Effector memory CD8-positive, alpha-beta T cell (primary cell): Measurements from ENCODE around the gene ABR.
A peak's percentile ranks its signal among the peaks of the same experiment; 100 is the strongest.
"Not testable (repeated sequence)": the region's sequence is repeated elsewhere in the genome, so short reads cannot be mapped to it uniquely, and the experiment has no call there.

Experiments
- ATAC-seq: fragments of 150-1000 bp; cut with Tn5 transposase; replicated peaks from 2 replicates; pipeline ENCODE4 v1.10.0; 2021; ENCODE audit warnings: mild to moderate bottlenecking, moderate library complexity
- DNase-seq, 3 experiments: peaks; one replicate each; pipeline ENCODE4 v3.0.0; 2021
- H3K27ac Mint-ChIP-seq, 2 donors: one replicate each; pipeline ENCODE4 v1.8.0; 2022; ENCODE audit warnings: mild to moderate bottlenecking in 2 of 2, mixed read lengths in 2 of 2, moderate library complexity in 2 of 2
- H3K27me3 Mint-ChIP-seq, 2 donors: one replicate each; pipeline ENCODE4 v1.8.0; 2022; ENCODE audit warnings: mixed read lengths in 2 of 2
- H3K36me3 Mint-ChIP-seq: one replicate; pipeline ENCODE4 v1.8.0; 2022; ENCODE audit warnings: mild to moderate bottlenecking, moderate library complexity, mixed read lengths; ENCODE audit not compliant: insufficient read depth
- H3K4me1 Mint-ChIP-seq, 2 donors: one replicate each; pipeline ENCODE4 v1.8.0; 2022; ENCODE audit warnings: low read depth in 2 of 2, mixed read lengths in 2 of 2
- H3K4me3 Mint-ChIP-seq, 2 donors: one replicate each; pipeline ENCODE4 v1.8.0; 2022; ENCODE audit warnings: mild to moderate bottlenecking in 2 of 2, mixed read lengths in 2 of 2, moderate library complexity in 2 of 2
- H3K9me3 Mint-ChIP-seq, 2 donors: one replicate each; pipeline ENCODE4 v1.8.0; 2022; ENCODE audit warnings: mixed read lengths in 2 of 2

Gene ABR

GRCh38 chr17:1160591-1161390, 19.0 kb downstream of the ABR start:
- no peaks in the 10 kb centered on the region for H3K36me3 Mint-ChIP-seq
- no peak overlapping the region for H3K4me3 Mint-ChIP-seq
- H3K4me1 Mint-ChIP-seq: peaks cover 0 to 3% of the 10 kb centered on the region in 2 donors
- no peak for ATAC-seq
- H3K27ac Mint-ChIP-seq: no peak overlapping the region
- H3K9me3 Mint-ChIP-seq: no peaks in the 10 kb centered on the region
- DNase-seq: no peak
- no peaks in the 10 kb centered on the region for H3K27me3 Mint-ChIP-seq

- H3K4me1 Mint-ChIP-seq: peaks cover 0 to 3% of the 10 kb centered on the region in 2 donors
- ATAC-seq: no peak
Measured at GRCh38 chr17:1159431-1160180, 20.2 kb downstream of the ABR start.

GRCh38 chr17:1158879-1159278, 20.9 kb downstream of the ABR start:
- Mint-ChIP-seq H3K4me1 (peaks cover 0 to 3% of the 10 kb centered on the region in 2 donors), H3K27me3 (no peaks in the 10 kb centered on the region), H3K4me3 (no peak overlapping the region), H3K27ac (no peak overlapping the region), H3K9me3 (no peaks in the 10 kb centered on the region), H3K36me3 (no peaks in the 10 kb centered on the region)
- DNase-seq (no peak), ATAC-seq (no peak)

More at GRCh38 chr17:1159431-1160180, 20.2 kb downstream of the ABR start:
- DNase-seq: no peak
- H3K4me3 Mint-ChIP-seq: no peak overlapping the region
- H3K27me3 Mint-ChIP-seq: no peaks in the 10 kb centered on the region
- H3K9me3 Mint-ChIP-seq: no peaks in the 10 kb centered on the region
- H3K27ac Mint-ChIP-seq: no peak overlapping the region
- H3K36me3 Mint-ChIP-seq: no peaks in the 10 kb centered on the region

GRCh38 chr17:1156864-1157263, 22.9 kb downstream of the ABR start:
- DNase-seq (no peak), ATAC-seq (no peak)
- Mint-ChIP-seq H3K27me3 (no peaks in the 10 kb centered on the region), H3K9me3 (no peaks in the 10 kb centered on the region), H3K4me3 (no peak overlapping the region), H3K4me1 (peaks cover 0 to 3% of the 10 kb centered on the region in 2 donors), H3K27ac (no peak overlapping the region), H3K36me3 (peaks cover 1% of the 10 kb centered on the region)

GRCh38 chr17:1154704-1155103, 25.1 kb downstream of the ABR start:
- Mint-ChIP-seq H3K4me3 (no peak overlapping the region), H3K4me1 (no peaks in the 10 kb centered on the region), H3K27me3 (no peaks in the 10 kb centered on the region), H3K9me3 (no peaks in the 10 kb centered on the region), H3K27ac (peak overlapping the region in 1 of 2 donors; percentile 31), H3K36me3 (peaks cover 3% of the 10 kb centered on the region)
- DNase-seq: no peak
- ATAC-seq: no peak

GRCh38 chr17:1153795-1154546, 25.8 kb downstream of the ABR start:
- ATAC-seq (no peak), DNase-seq (no peak)
- Mint-ChIP-seq H3K27me3 (no peaks in the 10 kb centered on the region), H3K27ac (no peak overlapping the region), H3K36me3 (peaks cover 3% of the 10 kb centered on the region), H3K4me1 (no peaks in the 10 kb centered on the region), H3K9me3 (no peaks in the 10 kb centered on the region), H3K4me3 (no peak overlapping the region)

- H3K36me3 Mint-ChIP-seq, H3K27me3 Mint-ChIP-seq, ATAC-seq, H3K4me3 Mint-ChIP-seq, H3K27ac Mint-ChIP-seq, H3K4me1 Mint-ChIP-seq, H3K9me3 Mint-ChIP-seq, DNase-seq: not testable (repeated sequence)
Measured at GRCh38 chr17:1152582-1152981, 27.2 kb downstream of the ABR start.

- H3K27me3 Mint-ChIP-seq: no peaks in the 10 kb centered on the region
- H3K36me3 Mint-ChIP-seq: peaks cover 6% of the 10 kb centered on the region
- no peak overlapping the region for H3K27ac Mint-ChIP-seq
- H3K4me3 Mint-ChIP-seq: no peak overlapping the region
- H3K4me1 Mint-ChIP-seq: peaks cover 2 to 9% of the 10 kb centered on the region in 2 donors
- no peaks in the 10 kb centered on the region for H3K9me3 Mint-ChIP-seq
- no peak for ATAC-seq
- no peak for DNase-seq
Measured at GRCh38 chr17:1150863-1151600, 28.7 kb downstream of the ABR start.

DNA sequence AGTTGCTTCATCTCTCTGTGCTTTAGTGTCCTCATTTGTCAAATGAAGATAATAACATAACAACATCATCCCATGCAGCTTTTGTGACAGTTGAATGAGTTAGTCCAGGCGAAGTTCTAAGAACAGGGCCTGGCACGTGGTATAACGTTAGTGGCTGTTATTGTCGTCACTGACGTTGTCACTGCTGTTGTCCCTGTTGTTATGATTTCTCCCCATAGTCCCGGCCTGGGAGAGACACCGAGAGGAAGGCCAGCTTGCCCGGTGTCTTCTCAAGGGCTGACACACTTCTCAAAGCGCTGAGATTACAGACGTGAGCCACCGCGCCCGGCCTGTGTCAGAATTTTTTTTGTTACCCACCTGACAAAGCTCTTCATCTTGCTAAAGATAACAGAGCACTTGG, 29.9 kb downstream of the ABR start:
- H3K36me3 Mint-ChIP-seq: peaks cover 6% of the 10 kb centered on the region
- no peak overlapping the region for H3K27ac Mint-ChIP-seq
- ATAC-seq: no peak
- peaks cover 2 to 9% of the 10 kb centered on the region in 2 donors for H3K4me1 Mint-ChIP-seq
- no peak for DNase-seq
- H3K4me3 Mint-ChIP-seq: no peak overlapping the region
- no peaks in the 10 kb centered on the region for H3K27me3 Mint-ChIP-seq
- no peaks in the 10 kb centered on the region for H3K9me3 Mint-ChIP-seq

GRCh38 chr17:1147664-1148063, 32.1 kb downstream of the ABR start:
- H3K27me3 Mint-ChIP-seq: no peaks in the 10 kb centered on the region
- peak overlapping the region in 1 of 2 donors; percentile 75 for H3K27ac Mint-ChIP-seq
- no peak overlapping the region for H3K4me3 Mint-ChIP-seq
- peaks cover 2 to 9% of the 10 kb centered on the region in 2 donors for H3K4me1 Mint-ChIP-seq
- no peak for ATAC-seq
- peaks cover 6% of the 10 kb centered on the region for H3K36me3 Mint-ChIP-seq
- H3K9me3 Mint-ChIP-seq: no peaks in the 10 kb centered on the region
- no peak for DNase-seq

GRCh38 chr17:1146561-1147265, 33.1 kb downstream of the ABR start:
- ATAC-seq (no peak), DNase-seq (no peak)
- H3K36me3 Mint-ChIP-seq: peaks cover 4% of the 10 kb centered on the region
- H3K4me3 Mint-ChIP-seq: no peak overlapping the region
- H3K27me3 Mint-ChIP-seq: no peaks in the 10 kb centered on the region
- H3K4me1 Mint-ChIP-seq: peaks cover 2 to 9% of the 10 kb centered on the region in 2 donors
- H3K27ac Mint-ChIP-seq: peak overlapping the region; percentile 75 to 78
- H3K9me3 Mint-ChIP-seq: no peaks in the 10 kb centered on the region

- peaks cover 2 to 9% of the 10 kb centered on the region in 2 donors for H3K4me1 Mint-ChIP-seq
- no peak overlapping the region for H3K27ac Mint-ChIP-seq
- H3K27me3 Mint-ChIP-seq: no peaks in the 10 kb centered on the region
- no peaks in the 10 kb centered on the region for H3K9me3 Mint-ChIP-seq
- no peak for ATAC-seq
- H3K36me3 Mint-ChIP-seq: peaks cover 4% of the 10 kb centered on the region
- DNase-seq: no peak
- H3K4me3 Mint-ChIP-seq: no peak overlapping the region
Measured at GRCh38 chr17:1145311-1145986, 34.3 kb downstream of the ABR start.
